PC-9 (cell line): Measurements from ENCODE around the gene DMBT1. TPM values are rescaled to one million over a fixed set of nuclear protein-coding genes. Genes with fewer than 3 reads are reported as not detected.

Experiments used
- BruUV-seq: library from RNA; stranded (reverse); fragments of 400-500 nt; replicated peaks from 2 replicates; lab custom pipeline; 2021; lab: Mats Ljungman, UMichigan
- CTCF ChIA-PET: fragments of 300-600 bp; sonication (Branson Sonifier 250); formaldehyde crosslinking; loops from one replicate; lab custom pipeline; 2022; ENCODE audit warnings: antibody characterized with exemption; lab: Charles Lee
- POLR2A ChIA-PET: fragments of 300-600 bp; sonication (Branson Sonifier 250); formaldehyde crosslinking; loops from one replicate; lab custom pipeline; 2022; ENCODE audit warnings: antibody characterized with exemption; ENCODE audit not compliant: unreplicated experiment; lab: Charles Lee
- DNase-seq, 2 experiments: peaks; one replicate each; pipeline versions ENCODE4 v3.0.0 to v3.0.0-alpha.2; 2015 to 2022; ENCODE audit warnings: mixed read lengths in 1 of 2
- H2AFZ ChIP-seq: fragments of 200-600 bp; sonication (generic); 2 replicates; pipeline ENCODE4 v1.8.1; 2017; ENCODE audit warnings: antibody characterized with exemption
- H3F3A ChIP-seq: fragments of 200-600 bp; sonication (generic); 2 replicates; pipeline ENCODE4 v1.8.1; 2017; ENCODE audit warnings: antibody characterized with exemption, mild to moderate bottlenecking, low read depth; ENCODE audit not compliant: insufficient read depth
- H3K27ac ChIP-seq: fragments of 200-600 bp; sonication (generic); 2 replicates; pipeline ENCODE4 v1.6.1; 2016; ENCODE audit warnings: mixed run types
- H3K27me3 ChIP-seq: fragments of 200-600 bp; sonication (generic); 2 replicates; pipeline ENCODE4 v1.6.1; 2016; ENCODE audit warnings: low read depth, mixed run types; ENCODE audit not compliant: insufficient read depth
- H3K36me3 ChIP-seq: fragments of 200-600 bp; sonication (generic); 2 replicates; pipeline ENCODE4 v1.6.1; 2016; ENCODE audit warnings: low read depth, mixed run types
- H3K4me1 ChIP-seq: fragments of 200-600 bp; sonication (generic); replicated peaks from 2 replicates; pipeline ENCODE4 v1.6.1; 2016; ENCODE audit warnings: mixed run types; ENCODE audit not compliant: insufficient read depth
- H3K4me2 ChIP-seq: fragments of 200-600 bp; sonication (generic); 2 replicates; pipeline ENCODE4 v1.6.1; 2017; ENCODE audit warnings: mixed run types
- H3K4me3 ChIP-seq: fragments of 200-600 bp; sonication (generic); 2 replicates; pipeline ENCODE4 v1.6.1; 2016; ENCODE audit warnings: mixed run types
- H3K79me2 ChIP-seq: fragments of 200-600 bp; sonication (generic); 2 replicates; pipeline ENCODE4 v1.6.1; 2017; ENCODE audit warnings: low read depth, mixed run types
- H3K9me2 ChIP-seq: fragments of 200-600 bp; sonication (generic); 2 replicates; pipeline ENCODE4 v1.8.1; 2017; ENCODE audit warnings: mild to moderate bottlenecking; ENCODE audit not compliant: insufficient read depth
- H3K9me3 ChIP-seq: fragments of 200-600 bp; sonication (generic); 2 replicates; pipeline ENCODE4 v1.8.1; 2016; ENCODE audit warnings: low read depth; ENCODE audit not compliant: insufficient read depth
- H4K20me1 ChIP-seq: fragments of 200-600 bp; sonication (generic); 2 replicates; pipeline ENCODE4 v1.8.1; 2017; ENCODE audit not compliant: insufficient read depth
- EZH2 ChIP-seq: fragments of 200-600 bp; sonication (generic); IDR thresholded peaks from 2 replicates; pipeline ENCODE4 v1.8.0; 2017; ENCODE audit warnings: antibody characterized with exemption, low read depth
- intact Hi-C: fragments of 100-400 bp; cut with micrococcal nuclease; formaldehyde crosslinking; loops from one replicate; pipeline ENCODE4 v1.10.0; 2022; ENCODE audit not compliant: unreplicated experiment
- total RNA-seq: library from RNA; stranded (reverse); gene quantifications from 2 replicates; pipeline ENCODE4 v1.2.3, GENCODE V29; 2021
- TF ChIP-seq, protein P1 (sequence below): fragments of 200-600 bp; sonication (generic); conservative IDR thresholded peaks from 2 replicates; pipeline ENCODE4 v1.6.1; 2017; ENCODE audit warnings: mixed run types, antibody characterized with exemption, mild to moderate bottlenecking, moderate library complexity

The DMBT1 gene
- total RNA-seq, 1 experiment from 2014 or later, result 0.98 TPM

DNA sequence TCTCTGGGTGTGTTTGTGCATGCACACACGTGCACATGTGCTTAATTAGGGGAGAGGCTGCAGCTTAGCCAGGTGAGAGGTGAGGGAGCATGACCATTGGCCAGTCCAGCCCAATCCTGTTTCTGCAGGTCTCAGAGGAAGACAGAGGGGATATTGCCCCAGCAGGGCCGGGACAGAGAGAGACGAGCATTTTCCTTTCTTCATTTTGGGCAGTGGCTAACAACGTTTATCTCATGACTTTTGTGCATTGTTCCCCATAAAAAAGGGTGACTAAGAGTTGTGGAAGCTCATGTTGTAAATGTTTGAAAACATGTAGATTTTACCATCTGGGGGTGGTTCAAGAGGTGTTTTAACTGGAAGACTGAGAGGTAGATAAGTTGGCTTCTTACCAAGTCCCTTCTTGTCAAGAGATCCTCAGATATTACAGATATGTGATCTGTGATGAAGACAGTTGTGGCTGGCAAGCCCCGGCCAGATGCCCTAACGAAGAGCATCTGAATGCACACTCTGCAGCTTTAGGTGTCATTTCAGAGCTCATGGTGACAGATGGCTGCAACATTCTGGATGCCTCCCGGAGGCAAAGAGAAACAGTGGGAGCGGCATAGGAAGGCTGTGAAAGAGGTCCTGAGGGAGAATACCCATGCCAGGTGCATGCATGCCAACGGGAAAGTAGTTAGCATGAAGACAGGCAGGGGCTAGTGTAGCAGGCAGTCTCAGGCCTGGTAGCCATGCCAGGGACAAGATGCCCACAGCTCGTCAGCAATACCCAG lies 16.7 kb upstream of the DMBT1 start:
- TF ChIP-seq, protein P1, sequence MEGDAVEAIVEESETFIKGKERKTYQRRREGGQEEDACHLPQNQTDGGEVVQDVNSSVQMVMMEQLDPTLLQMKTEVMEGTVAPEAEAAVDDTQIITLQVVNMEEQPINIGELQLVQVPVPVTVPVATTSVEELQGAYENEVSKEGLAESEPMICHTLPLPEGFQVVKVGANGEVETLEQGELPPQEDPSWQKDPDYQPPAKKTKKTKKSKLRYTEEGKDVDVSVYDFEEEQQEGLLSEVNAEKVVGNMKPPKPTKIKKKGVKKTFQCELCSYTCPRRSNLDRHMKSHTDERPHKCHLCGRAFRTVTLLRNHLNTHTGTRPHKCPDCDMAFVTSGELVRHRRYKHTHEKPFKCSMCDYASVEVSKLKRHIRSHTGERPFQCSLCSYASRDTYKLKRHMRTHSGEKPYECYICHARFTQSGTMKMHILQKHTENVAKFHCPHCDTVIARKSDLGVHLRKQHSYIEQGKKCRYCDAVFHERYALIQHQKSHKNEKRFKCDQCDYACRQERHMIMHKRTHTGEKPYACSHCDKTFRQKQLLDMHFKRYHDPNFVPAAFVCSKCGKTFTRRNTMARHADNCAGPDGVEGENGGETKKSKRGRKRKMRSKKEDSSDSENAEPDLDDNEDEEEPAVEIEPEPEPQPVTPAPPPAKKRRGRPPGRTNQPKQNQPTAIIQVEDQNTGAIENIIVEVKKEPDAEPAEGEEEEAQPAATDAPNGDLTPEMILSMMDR, result no peak
- TF ChIP-seq EZH2, result no peak
- BruUV-seq, result no TSS peak
- Histone ChIP-seq H3K4me3 (no peak overlapping the region), H3K9me2 (no peaks in the 10 kb centered on the region), H3K79me2 (no peaks in the 10 kb centered on the region), H3K4me2 (no peak overlapping the region), H3K27me3 (no peaks in the 10 kb centered on the region), H3K4me1 (0 out of 2 replicates have a peak, but pooled peaks cover 13% of the 10 kb centered on the region), H3K9me3 (no peaks in the 10 kb centered on the region), H3K36me3 (no peaks in the 10 kb centered on the region), H2AFZ (no peak overlapping the region), H3F3A (no peaks in the 10 kb centered on the region), H4K20me1 (no peaks in the 10 kb centered on the region), H3K27ac (no peak overlapping the region)
- intact Hi-C loops, result no loop called here
- CTCF ChIA-PET, result no interaction called here
- POLR2A ChIA-PET, result no interaction called here
- no peak for DNase-seq

DNA sequence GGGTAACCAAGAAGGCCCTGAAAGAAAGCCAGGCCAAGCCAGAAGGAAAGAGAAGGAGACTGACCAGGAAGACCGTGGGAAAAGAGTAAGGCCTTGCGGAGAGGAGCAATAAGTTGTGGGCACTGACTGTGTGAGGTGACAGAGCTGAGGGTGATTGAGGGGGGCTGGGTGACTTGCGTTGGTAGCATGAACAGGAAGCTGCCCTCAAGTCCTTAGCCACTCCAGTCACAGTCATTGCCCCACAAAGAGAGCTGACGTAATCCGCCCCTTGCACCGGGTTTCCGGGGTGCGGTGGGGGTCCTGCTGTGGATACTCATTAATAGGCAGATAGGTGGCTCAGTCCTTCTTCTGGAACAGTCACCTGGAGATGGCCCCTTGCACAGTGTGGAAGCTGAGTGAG lies 16.1 kb upstream of the DMBT1 start:
- no peaks in the 10 kb centered on the region for H3K9me3 ChIP-seq
- H3K4me1 ChIP-seq, result 0 out of 2 replicates have a peak, but pooled peaks cover 13% of the 10 kb centered on the region
- H3K4me3 ChIP-seq, result no peak overlapping the region
- no peaks in the 10 kb centered on the region for H3K79me2 ChIP-seq
- H3K27ac ChIP-seq, result no peak overlapping the region
- H3K4me2 ChIP-seq, result no peak overlapping the region
- no peaks in the 10 kb centered on the region for H3K36me3 ChIP-seq
- no peaks in the 10 kb centered on the region for H4K20me1 ChIP-seq
- no peaks in the 10 kb centered on the region for H3F3A ChIP-seq
- DNase-seq, result no peak
- TF ChIP-seq EZH2, result no peak
- TF ChIP-seq, protein P1, result no peak
- no peak overlapping the region for H2AFZ ChIP-seq
- H3K9me2 ChIP-seq, result no peaks in the 10 kb centered on the region
- CTCF ChIA-PET, result no interaction called here
- H3K27me3 ChIP-seq, result no peaks in the 10 kb centered on the region
- intact Hi-C loops, result no loop called here
- POLR2A ChIA-PET, result no interaction called here
- BruUV-seq, result no TSS peak

DNA sequence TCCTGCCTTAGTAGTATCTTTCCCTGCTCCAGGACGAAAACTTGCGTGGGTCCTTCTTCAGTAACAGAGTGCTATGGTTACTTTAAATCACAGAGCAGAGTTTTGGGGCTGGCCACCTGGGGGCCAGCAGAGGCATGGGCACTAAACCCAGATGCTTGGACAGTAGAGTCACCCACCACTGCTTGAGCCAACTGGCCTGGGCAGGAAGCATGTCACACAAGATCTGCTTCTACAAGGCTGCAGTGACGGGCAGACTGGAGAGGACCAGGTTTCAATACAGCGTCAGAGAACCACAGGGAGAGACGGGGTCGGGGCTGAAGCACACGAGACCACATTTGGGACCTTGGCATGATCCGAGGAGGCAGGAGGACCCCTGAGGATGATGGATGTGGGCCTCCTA lies 14.3 kb upstream of the DMBT1 start:
- no peaks in the 10 kb centered on the region for H3F3A ChIP-seq
- 0 out of 2 replicates have a peak, but pooled peaks cover 8% of the 10 kb centered on the region for H3K4me1 ChIP-seq
- H3K79me2 ChIP-seq, result no peaks in the 10 kb centered on the region
- intact Hi-C loops, result no loop called here
- H3K36me3 ChIP-seq, result no peaks in the 10 kb centered on the region
- CTCF ChIA-PET, result no interaction called here
- H3K27me3 ChIP-seq, result no peaks in the 10 kb centered on the region
- no peak overlapping the region for H2AFZ ChIP-seq
- H3K4me2 ChIP-seq, result no peak overlapping the region
- DNase-seq, result no peak
- H3K9me2 ChIP-seq, result no peaks in the 10 kb centered on the region
- H3K4me3 ChIP-seq, result no peak overlapping the region
- no peak for TF ChIP-seq EZH2
- TF ChIP-seq, protein P1, result no peak
- POLR2A ChIA-PET, result no interaction called here
- no TSS peak for BruUV-seq
- no peaks in the 10 kb centered on the region for H3K9me3 ChIP-seq
- H4K20me1 ChIP-seq, result no peaks in the 10 kb centered on the region
- no peak overlapping the region for H3K27ac ChIP-seq
